ENCODE measurements around the gene FAM131B. TPM values are rescaled to one million over a fixed set of nuclear protein-coding genes. Genes with fewer than 3 reads are reported as not detected.
A peak's percentile ranks its signal among the peaks of the same experiment; 100 is the strongest.
"Not testable (repeated sequence)": the region's sequence is repeated elsewhere in the genome, so short reads cannot be mapped to it uniquely, and the experiment has no call there.

The FAM131B gene
- total and polyA plus RNA-seq, 4 donors, result 0.18 to 1.1 (median 0.54) TPM

DNA sequence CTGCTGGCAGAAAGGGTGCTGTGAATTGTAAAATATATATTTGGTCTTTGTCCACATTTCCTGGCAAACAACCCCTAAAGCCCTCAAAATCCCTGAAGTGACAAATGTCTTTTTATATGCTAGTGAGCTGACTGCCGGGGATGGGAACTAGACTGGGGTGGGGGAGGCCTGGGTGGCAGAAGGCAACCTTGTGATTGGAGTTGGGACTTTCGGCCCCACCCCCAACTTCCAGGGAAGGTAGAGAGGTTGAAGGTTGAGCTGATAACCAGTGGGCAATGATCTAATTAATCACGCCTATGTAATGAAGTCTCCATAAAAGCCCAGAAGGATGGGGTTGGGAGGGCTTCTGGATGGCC, 43.5 kb upstream of the FAM131B start:
- Histone ChIP-seq H3K36me3 (ENCODE audit: control insufficient read depth in 4 of 4, insufficient read depth in 4 of 4, low read length in 4 of 4) (no peaks in the 10 kb centered on the region), H3K9ac (ENCODE audit: insufficient read depth in 1 of 2, low read length in 2 of 2) (no peak overlapping the region), H3K4me3 (no peak overlapping the region), H3K4me1 (ENCODE audit: control insufficient read depth in 5 of 5, insufficient read depth in 5 of 5, low read length in 5 of 5) (peaks cover 0 to 71% (median 38%) of the 10 kb centered on the region in 5 donors), H3K9me3 (ENCODE audit: control insufficient read depth in 4 of 4, insufficient read depth in 3 of 4, low read length in 3 of 4) (no peaks in the 10 kb centered on the region), H3K27me3 (ENCODE audit: control insufficient read depth in 3 of 3, insufficient read depth in 3 of 3, low read length in 2 of 3) (no peaks in the 10 kb centered on the region), H3K27ac (ENCODE audit: low read depth in 1 of 2, low read length in 1 of 2) (no peak overlapping the region)
- no peak for ATAC-seq (ENCODE audit: insufficient read depth, low FRiP score)
- TF ChIP-seq, protein P1, sequence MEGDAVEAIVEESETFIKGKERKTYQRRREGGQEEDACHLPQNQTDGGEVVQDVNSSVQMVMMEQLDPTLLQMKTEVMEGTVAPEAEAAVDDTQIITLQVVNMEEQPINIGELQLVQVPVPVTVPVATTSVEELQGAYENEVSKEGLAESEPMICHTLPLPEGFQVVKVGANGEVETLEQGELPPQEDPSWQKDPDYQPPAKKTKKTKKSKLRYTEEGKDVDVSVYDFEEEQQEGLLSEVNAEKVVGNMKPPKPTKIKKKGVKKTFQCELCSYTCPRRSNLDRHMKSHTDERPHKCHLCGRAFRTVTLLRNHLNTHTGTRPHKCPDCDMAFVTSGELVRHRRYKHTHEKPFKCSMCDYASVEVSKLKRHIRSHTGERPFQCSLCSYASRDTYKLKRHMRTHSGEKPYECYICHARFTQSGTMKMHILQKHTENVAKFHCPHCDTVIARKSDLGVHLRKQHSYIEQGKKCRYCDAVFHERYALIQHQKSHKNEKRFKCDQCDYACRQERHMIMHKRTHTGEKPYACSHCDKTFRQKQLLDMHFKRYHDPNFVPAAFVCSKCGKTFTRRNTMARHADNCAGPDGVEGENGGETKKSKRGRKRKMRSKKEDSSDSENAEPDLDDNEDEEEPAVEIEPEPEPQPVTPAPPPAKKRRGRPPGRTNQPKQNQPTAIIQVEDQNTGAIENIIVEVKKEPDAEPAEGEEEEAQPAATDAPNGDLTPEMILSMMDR (IDR thresholded peaks at IDR 0.05; ENCODE audit: control extremely low read depth, extremely low read depth), result no peak
- DNase-seq, result no peak
- 66 to 77% methylated on average over 3 of the region's 3 CpGs for WGBS, 2 donors

DNA sequence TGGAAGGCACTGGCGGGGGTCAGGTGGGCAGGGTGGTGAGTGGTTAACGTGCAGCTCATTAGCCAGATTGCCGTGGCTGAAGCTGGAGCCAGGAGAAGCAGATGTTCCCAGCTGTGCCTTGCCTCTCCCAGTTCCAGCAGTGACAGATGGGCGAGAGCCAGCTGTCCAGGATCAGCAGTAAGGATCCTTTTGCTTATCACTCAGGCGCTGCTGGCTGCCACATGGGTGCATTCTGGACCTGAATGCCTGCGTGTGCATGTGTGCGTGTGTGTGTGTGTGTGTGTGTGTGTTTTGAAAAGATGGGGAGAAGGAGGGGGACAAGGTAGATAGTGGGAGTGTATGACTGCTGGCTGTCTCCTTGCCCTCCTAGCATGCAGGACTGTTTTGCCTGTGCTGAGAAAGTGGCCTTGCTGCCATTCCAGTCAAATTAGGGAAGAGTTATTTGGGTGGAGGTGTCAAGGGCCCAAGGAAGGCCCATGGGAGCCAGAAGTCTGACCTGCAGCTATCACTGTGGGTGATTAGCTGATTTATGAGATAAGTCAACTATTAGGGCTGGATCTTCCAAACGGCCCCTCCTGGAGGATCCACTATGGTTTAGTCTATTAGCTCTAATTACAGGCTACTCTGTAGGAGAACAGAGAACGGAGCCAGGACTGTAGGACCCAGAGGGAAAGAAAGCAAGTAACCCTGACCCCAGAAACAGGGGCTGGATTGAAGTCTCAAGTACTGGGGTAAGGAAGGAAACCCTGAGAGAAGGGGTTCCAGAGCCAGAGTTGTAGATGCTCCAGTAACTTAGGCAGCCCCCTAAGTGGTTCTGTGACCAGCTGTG, 42.9 kb upstream of the FAM131B start:
- ATAC-seq (ENCODE audit: insufficient read depth, low FRiP score) (no peak), DNase-seq (peak; percentile 96 to 99 (median 98))
- H3K9ac ChIP-seq (ENCODE audit: insufficient read depth in 1 of 2, low read length in 2 of 2), result no peak overlapping the region
- 72 to 80% methylated on average over 9 of the region's 9 CpGs for WGBS, 2 donors
- no peaks in the 10 kb centered on the region for H3K36me3 ChIP-seq (ENCODE audit: control insufficient read depth in 4 of 4, insufficient read depth in 4 of 4, low read length in 4 of 4)
- TF ChIP-seq, protein P1 (IDR thresholded peaks at IDR 0.05; ENCODE audit: control extremely low read depth, extremely low read depth), result no peak
- no peaks in the 10 kb centered on the region for H3K9me3 ChIP-seq (ENCODE audit: control insufficient read depth in 4 of 4, insufficient read depth in 3 of 4, low read length in 3 of 4)
- H3K4me1 ChIP-seq (ENCODE audit: control insufficient read depth in 5 of 5, insufficient read depth in 5 of 5, low read length in 5 of 5), result peaks cover 0 to 67% (median 33%) of the 10 kb centered on the region in 5 donors
- no peak overlapping the region for H3K27ac ChIP-seq (ENCODE audit: low read depth in 1 of 2, low read length in 1 of 2)
- H3K27me3 ChIP-seq (ENCODE audit: control insufficient read depth in 3 of 3, insufficient read depth in 3 of 3, low read length in 2 of 3), result no peaks in the 10 kb centered on the region
- no peak overlapping the region for H3K4me3 ChIP-seq

DNA sequence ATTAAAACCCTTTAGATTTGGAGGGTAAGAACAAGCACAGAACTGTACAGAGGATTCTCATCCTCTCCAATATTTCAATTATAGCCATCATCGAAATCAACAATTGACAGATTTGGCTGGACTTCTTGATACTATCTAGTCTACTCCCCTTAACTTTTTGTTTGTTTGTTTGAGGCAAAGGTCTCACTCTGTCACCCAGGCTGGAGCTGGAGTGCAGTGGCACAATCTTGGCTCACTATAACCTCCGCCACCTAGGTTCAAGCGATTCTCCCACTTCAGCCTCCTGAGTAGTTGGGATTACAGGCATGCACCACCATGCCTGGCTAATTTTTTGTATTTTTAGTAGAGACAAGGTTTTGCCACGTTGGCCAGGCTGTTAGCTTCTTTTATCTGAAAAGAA, 39.7 kb upstream of the FAM131B start:
- WGBS, 2 donors, result 77 to 86% methylated on average over 4 of the region's 4 CpGs
- not testable (repeated sequence) for H3K27me3 ChIP-seq (ENCODE audit: control insufficient read depth in 3 of 3, insufficient read depth in 3 of 3, low read length in 2 of 3); H3K9me3 ChIP-seq (ENCODE audit: control insufficient read depth in 4 of 4, insufficient read depth in 3 of 4, low read length in 3 of 4); DNase-seq; H3K27ac ChIP-seq (ENCODE audit: low read depth in 1 of 2, low read length in 1 of 2); H3K36me3 ChIP-seq (ENCODE audit: control insufficient read depth in 4 of 4, insufficient read depth in 4 of 4, low read length in 4 of 4); H3K4me3 ChIP-seq; ATAC-seq (ENCODE audit: insufficient read depth, low FRiP score); H3K9ac ChIP-seq (ENCODE audit: insufficient read depth in 1 of 2, low read length in 2 of 2)
- peaks cover 0 to 63% (median 22%) of the 10 kb centered on the region in 5 donors for H3K4me1 ChIP-seq (ENCODE audit: control insufficient read depth in 5 of 5, insufficient read depth in 5 of 5, low read length in 5 of 5)

DNA sequence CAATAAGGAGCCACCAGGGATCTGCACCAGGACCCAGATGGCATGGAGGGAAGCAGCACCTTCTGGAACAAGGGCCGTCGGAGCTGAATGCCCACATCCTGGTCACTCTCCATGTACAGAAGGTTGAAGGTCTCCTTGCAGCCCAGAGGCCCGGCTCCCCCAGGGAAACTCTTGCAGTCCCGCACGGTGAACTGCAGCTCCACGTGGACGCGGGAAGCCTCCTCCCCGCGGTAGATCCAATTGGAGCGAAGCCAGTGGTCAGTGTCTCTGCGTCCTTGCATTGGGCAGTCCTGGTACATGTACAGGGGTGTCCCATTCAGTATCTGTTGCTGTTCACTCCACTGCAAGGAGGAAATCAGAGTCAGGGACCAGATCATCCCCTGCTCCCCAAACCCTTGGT, 38.8 kb upstream of the FAM131B start:
- no peak overlapping the region for H3K27ac ChIP-seq (ENCODE audit: low read depth in 1 of 2, low read length in 1 of 2)
- no peak for ATAC-seq (ENCODE audit: insufficient read depth, low FRiP score)
- H3K4me1 ChIP-seq (ENCODE audit: control insufficient read depth in 5 of 5, insufficient read depth in 5 of 5, low read length in 5 of 5), result peaks cover 0 to 63% (median 26%) of the 10 kb centered on the region in 5 donors
- no peak overlapping the region for H3K9ac ChIP-seq (ENCODE audit: insufficient read depth in 1 of 2, low read length in 2 of 2)
- H3K36me3 ChIP-seq (ENCODE audit: control insufficient read depth in 4 of 4, insufficient read depth in 4 of 4, low read length in 4 of 4), result peaks cover 0 to 5% (median 0%) of the 10 kb centered on the region in 4 donors
- 93 to 94% methylated on average over 12 of the region's 12 CpGs for WGBS, 2 donors
- TF ChIP-seq, protein P1 (IDR thresholded peaks at IDR 0.05; ENCODE audit: control extremely low read depth, extremely low read depth), result no peak
- no peaks in the 10 kb centered on the region for H3K27me3 ChIP-seq (ENCODE audit: control insufficient read depth in 3 of 3, insufficient read depth in 3 of 3, low read length in 2 of 3)
- no peak for DNase-seq
- H3K9me3 ChIP-seq (ENCODE audit: control insufficient read depth in 4 of 4, insufficient read depth in 3 of 4, low read length in 3 of 4), result no peaks in the 10 kb centered on the region
- H3K4me3 ChIP-seq, result no peak overlapping the region

Measured in lung (tissue), 12 donors.